Activated naive CD4-positive, alpha-beta T cell treated with anti-CD3 and anti-CD28 coated beads, Interleukin-2, amount 50 U/mL, for 24 hours (primary cell): ENCODE data around the gene FRMD4A.
A peak's percentile ranks its signal among the peaks of the same experiment; 100 is the strongest.
"Not testable (repeated sequence)": the region's sequence is repeated elsewhere in the genome, so short reads cannot be mapped to it uniquely, and the experiment has no call there.

Source experiments
- H3K27ac Mint-ChIP-seq: one replicate; pipeline ENCODE4 v1.8.0; 2021; ENCODE audit warnings: mild to moderate bottlenecking, mixed read lengths
- H3K27me3 Mint-ChIP-seq: one replicate; pipeline ENCODE4 v1.8.0; 2021; ENCODE audit warnings: mixed read lengths
- H3K36me3 Mint-ChIP-seq: one replicate; pipeline ENCODE4 v1.8.0; 2021; ENCODE audit warnings: mixed read lengths
- H3K4me1 Mint-ChIP-seq: one replicate; pipeline ENCODE4 v1.8.0; 2021; ENCODE audit warnings: mixed read lengths
- H3K4me3 Mint-ChIP-seq: one replicate; pipeline ENCODE4 v1.8.0; 2021; ENCODE audit warnings: mild to moderate bottlenecking, mixed read lengths
- H3K9me3 Mint-ChIP-seq: one replicate; pipeline ENCODE4 v1.8.0; 2021; ENCODE audit warnings: mixed read lengths

The FRMD4A gene

DNA sequence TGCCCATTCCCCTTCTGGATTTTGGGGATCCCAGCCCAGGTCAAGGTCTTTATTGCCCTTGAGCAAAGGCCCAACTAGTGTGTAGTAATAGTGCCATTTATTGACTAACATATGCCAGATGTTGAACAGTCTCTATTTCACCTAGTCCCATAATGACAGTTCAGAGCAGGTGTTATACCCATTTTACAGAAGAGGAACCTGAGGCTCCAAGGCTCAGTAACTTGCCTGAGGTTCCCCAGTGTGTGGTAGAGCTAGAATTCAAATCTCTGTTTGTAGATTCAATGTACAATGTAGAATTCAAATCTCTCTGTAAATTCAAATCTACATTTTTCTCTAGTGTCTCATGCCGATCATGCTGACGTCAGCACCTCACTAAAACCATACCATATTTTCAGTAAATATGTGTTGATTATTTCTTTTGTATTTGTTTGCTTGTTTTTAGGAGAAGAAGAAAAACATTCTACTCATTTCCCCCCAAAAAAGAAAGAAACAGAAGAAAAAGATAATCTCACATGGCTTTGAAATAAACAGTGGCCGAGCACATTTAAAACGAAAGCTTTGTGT is 414.3 kb downstream of the FRMD4A start:
- H3K27me3 Mint-ChIP-seq = no peaks in the 10 kb centered on the region
- H3K9me3 Mint-ChIP-seq = no peaks in the 10 kb centered on the region

GRCh38 chr10:13915710-13916109 is 415.0 kb downstream of the FRMD4A start:
- Mint-ChIP-seq H3K9me3 (no peaks in the 10 kb centered on the region), H3K4me3 (no peak overlapping the region), H3K4me1 (no peaks in the 10 kb centered on the region), H3K27ac (no peak overlapping the region), H3K27me3 (no peaks in the 10 kb centered on the region), H3K36me3 (no peaks in the 10 kb centered on the region)

More for the DNA sequence above, 414.3 kb downstream of the FRMD4A start:
- Mint-ChIP-seq H3K36me3 (no peaks in the 10 kb centered on the region), H3K4me1 (no peaks in the 10 kb centered on the region), H3K4me3 (no peak overlapping the region), H3K27ac (no peak overlapping the region)

DNA sequence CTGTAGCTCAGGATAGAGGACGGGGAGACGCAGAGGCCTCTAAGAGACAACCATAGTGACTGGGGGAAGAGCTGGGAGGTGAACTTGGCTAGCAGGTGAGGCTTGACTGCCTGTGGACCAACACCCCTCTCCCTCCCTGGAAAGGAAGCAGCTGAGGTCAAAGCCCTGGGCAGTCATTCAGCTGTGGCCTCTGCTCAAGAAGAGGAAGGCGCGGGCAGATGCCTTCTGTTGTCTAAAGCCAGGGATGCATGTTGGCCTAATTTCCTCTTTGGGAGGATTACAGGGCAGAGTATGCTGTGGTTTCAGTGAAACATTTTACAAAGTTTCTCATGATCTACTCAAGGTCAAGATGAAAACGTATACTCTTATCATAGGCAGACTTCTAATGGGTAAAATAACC is 416.8 kb downstream of the FRMD4A start:
- H3K27ac Mint-ChIP-seq = no peak overlapping the region
- H3K27me3 Mint-ChIP-seq = no peaks in the 10 kb centered on the region
- H3K9me3 Mint-ChIP-seq = peaks cover 1% of the 10 kb centered on the region
- H3K36me3 Mint-ChIP-seq = no peaks in the 10 kb centered on the region
- H3K4me1 Mint-ChIP-seq = no peaks in the 10 kb centered on the region
- H3K4me3 Mint-ChIP-seq = no peak overlapping the region

GRCh38 chr10:13911821-13912520 is 418.8 kb downstream of the FRMD4A start:
- no peaks in the 10 kb centered on the region for H3K36me3 Mint-ChIP-seq
- peaks cover 5% of the 10 kb centered on the region for H3K9me3 Mint-ChIP-seq
- no peaks in the 10 kb centered on the region for H3K27me3 Mint-ChIP-seq
- H3K27ac Mint-ChIP-seq = peak overlapping the region; percentile 51
- no peaks in the 10 kb centered on the region for H3K4me1 Mint-ChIP-seq
- H3K4me3 Mint-ChIP-seq = no peak overlapping the region

DNA sequence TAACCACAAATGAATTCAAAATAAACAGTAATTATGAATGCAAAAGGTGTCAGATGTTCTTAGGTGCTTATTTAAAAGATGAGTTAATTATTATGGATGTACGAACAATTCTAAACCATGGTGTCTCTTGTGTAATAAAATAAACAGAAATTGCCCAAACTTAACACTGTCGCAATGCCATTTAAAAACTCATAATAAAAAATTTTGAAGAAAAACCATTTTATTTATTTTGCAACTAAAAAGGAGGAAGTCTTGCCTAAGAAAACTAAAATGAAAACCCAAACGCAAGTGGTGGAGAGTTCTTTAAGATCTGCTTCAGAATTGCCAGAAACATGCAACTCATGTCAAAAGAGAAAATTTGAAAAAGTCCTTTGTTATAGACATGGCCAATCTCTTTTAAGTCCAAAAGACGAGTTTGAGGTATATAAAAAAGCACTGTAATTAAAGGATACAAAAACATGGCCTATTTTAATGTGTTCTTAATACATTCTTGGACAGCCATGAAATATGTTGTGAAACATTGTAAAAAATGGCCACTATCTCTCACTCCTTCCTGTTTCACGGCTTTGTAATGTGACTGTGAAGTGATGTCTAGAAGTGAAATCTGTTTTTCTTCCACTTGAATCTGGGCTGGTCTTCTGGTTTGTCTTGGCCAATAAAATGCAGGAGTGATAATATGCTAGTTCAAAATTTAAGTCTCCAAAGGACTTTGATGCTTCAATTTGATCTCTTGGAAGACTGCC is 421.0 kb downstream of the FRMD4A start:
- Mint-ChIP-seq H3K27ac (no peak overlapping the region), H3K36me3 (no peaks in the 10 kb centered on the region), H3K27me3 (no peaks in the 10 kb centered on the region), H3K9me3 (peaks cover 5% of the 10 kb centered on the region), H3K4me1 (peaks cover 4% of the 10 kb centered on the region), H3K4me3 (no peak overlapping the region)

GRCh38 chr10:13908475-13908874 is 422.2 kb downstream of the FRMD4A start:
- H3K4me3 Mint-ChIP-seq = no peak overlapping the region
- H3K27ac Mint-ChIP-seq = no peak overlapping the region

DNA sequence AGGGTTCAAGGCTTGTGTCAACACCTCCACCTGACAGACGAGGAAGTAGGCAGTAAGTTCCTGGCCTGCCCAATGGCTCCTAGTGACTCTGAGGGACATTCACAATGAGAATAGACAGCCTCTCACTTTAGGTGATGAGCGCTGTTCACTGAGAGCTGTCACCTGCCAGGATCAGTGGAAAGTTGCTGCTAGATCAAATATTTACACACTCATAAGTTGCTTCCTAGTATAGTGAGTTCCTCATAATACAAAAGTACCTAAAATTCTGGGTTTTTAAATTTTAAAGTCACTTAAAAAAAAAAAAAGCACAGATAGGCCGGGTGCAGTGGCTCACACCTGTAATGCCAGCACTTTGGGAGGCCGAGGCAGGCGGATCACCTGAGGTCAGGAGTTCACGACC is 423.2 kb downstream of the FRMD4A start:
- Mint-ChIP-seq H3K27ac (no peak overlapping the region), H3K4me3 (no peak overlapping the region), H3K9me3 (peaks cover 5% of the 10 kb centered on the region), H3K4me1 (peaks cover 4% of the 10 kb centered on the region), H3K27me3 (no peaks in the 10 kb centered on the region), H3K36me3 (no peaks in the 10 kb centered on the region)

More at GRCh38 chr10:13908475-13908874, 422.2 kb downstream of the FRMD4A start:
- peaks cover 5% of the 10 kb centered on the region for H3K9me3 Mint-ChIP-seq
- H3K36me3 Mint-ChIP-seq = no peaks in the 10 kb centered on the region
- peaks cover 4% of the 10 kb centered on the region for H3K4me1 Mint-ChIP-seq
- no peaks in the 10 kb centered on the region for H3K27me3 Mint-ChIP-seq

GRCh38 chr10:13905281-13905680 is 425.4 kb downstream of the FRMD4A start:
- Mint-ChIP-seq H3K36me3 (peaks cover 1% of the 10 kb centered on the region), H3K27me3 (no peaks in the 10 kb centered on the region), H3K4me3 (no peak overlapping the region), H3K9me3 (peaks cover 5% of the 10 kb centered on the region), H3K27ac (no peak overlapping the region), H3K4me1 (peaks cover 4% of the 10 kb centered on the region)

GRCh38 chr10:13904064-13904463 is 426.7 kb downstream of the FRMD4A start:
- H3K27ac Mint-ChIP-seq = no peak overlapping the region
- no peak overlapping the region for H3K4me3 Mint-ChIP-seq
- H3K9me3 Mint-ChIP-seq = peaks cover 5% of the 10 kb centered on the region

DNA sequence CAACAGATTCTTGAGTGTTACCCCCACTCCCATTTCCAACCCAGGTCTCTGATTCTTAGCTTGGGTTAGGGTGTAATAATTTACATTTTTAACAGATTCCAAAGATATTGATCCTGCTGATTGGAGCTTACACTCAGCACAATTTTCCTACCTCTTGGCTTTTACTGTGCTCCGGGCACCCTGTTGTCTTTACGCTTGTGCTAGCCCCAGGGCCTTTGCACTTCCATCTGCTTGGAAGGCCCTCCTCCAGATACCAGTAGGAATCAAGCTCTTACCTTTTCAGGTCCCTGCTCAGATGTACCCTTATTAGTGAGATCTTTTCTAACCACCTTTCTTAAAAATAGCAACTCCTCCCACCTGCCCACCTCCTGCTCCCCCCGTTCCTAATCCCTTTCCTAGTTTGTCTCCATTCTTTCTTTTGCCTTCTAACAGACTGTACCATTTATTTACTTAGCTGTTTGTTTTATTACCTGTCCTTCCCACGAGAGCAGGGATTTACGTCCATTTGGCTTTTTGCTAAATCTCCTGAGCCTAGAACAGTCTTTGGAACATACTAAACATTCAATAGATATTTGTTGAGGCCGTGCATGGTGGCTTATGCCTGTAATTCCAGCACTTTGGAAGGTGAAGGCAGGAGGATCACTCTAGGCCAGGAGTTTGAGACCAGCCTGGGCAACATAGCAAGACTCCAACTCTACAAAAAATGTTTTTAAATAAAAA is 427.7 kb downstream of the FRMD4A start:
- Mint-ChIP-seq H3K27ac (no peak overlapping the region), H3K27me3 (no peaks in the 10 kb centered on the region), H3K36me3 (peaks cover 1% of the 10 kb centered on the region), H3K4me1 (peaks cover 4% of the 10 kb centered on the region), H3K4me3 (no peak overlapping the region), H3K9me3 (no peaks in the 10 kb centered on the region)

More at GRCh38 chr10:13904064-13904463, 426.7 kb downstream of the FRMD4A start:
- peaks cover 4% of the 10 kb centered on the region for H3K4me1 Mint-ChIP-seq
- H3K36me3 Mint-ChIP-seq = peaks cover 1% of the 10 kb centered on the region
- H3K27me3 Mint-ChIP-seq = no peaks in the 10 kb centered on the region

- H3K27ac Mint-ChIP-seq = no peak overlapping the region
- no peaks in the 10 kb centered on the region for H3K4me1 Mint-ChIP-seq
- H3K36me3 Mint-ChIP-seq = peaks cover 1% of the 10 kb centered on the region
- H3K27me3 Mint-ChIP-seq = no peaks in the 10 kb centered on the region
- H3K9me3 Mint-ChIP-seq = no peaks in the 10 kb centered on the region
- no peak overlapping the region for H3K4me3 Mint-ChIP-seq
Observed at GRCh38 chr10:13899941-13900340, 430.8 kb downstream of the FRMD4A start.

GRCh38 chr10:13896146-13896545 is 434.6 kb downstream of the FRMD4A start:
- not testable (repeated sequence) for H3K36me3 Mint-ChIP-seq, H3K27ac Mint-ChIP-seq, H3K9me3 Mint-ChIP-seq, H3K4me3 Mint-ChIP-seq
- H3K4me1 Mint-ChIP-seq = peaks cover 19% of the 10 kb centered on the region
- H3K27me3 Mint-ChIP-seq = peaks cover 25% of the 10 kb centered on the region

DNA sequence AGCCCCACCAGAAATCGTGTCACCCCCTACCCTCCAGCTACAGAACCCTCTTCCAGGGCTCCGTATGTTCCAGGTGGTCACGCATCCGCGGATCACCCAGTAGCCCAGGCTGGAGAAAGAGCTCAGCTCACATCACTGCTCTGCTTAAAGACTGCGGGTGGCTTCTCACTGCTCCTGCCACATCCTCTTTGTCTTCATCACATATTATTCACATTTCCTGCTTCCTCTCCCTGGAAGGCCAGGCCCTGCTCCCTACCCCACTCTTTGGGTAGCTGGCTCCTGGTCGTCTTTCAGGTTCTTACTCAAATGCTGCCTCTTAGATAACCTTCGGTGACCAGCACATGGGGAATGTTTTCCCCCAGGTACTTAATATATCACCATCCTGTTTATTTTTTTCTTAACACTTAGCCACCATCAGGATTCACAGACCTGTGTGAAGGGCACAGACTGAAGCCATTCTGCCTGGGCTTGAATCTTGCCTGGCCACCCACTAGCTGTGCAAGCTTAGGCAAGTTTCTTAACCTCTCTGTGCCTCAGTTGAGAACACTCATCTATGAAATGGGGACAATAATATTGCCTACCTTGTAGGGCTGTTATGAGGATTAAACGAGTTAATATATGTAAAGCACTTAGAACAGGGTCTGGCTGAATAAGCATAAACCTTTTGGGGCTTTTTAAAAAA is 436.2 kb downstream of the FRMD4A start:
- Mint-ChIP-seq H3K36me3 (no peaks in the 10 kb centered on the region), H3K27ac (no peak overlapping the region), H3K9me3 (no peaks in the 10 kb centered on the region), H3K4me1 (peaks cover 25% of the 10 kb centered on the region), H3K27me3 (peaks cover 36% of the 10 kb centered on the region), H3K4me3 (no peak overlapping the region)

GRCh38 chr10:13893926-13894325 is 436.8 kb downstream of the FRMD4A start:
- H3K27me3 Mint-ChIP-seq = peaks cover 42% of the 10 kb centered on the region
- H3K4me1 Mint-ChIP-seq = peaks cover 25% of the 10 kb centered on the region
- no peak overlapping the region for H3K27ac Mint-ChIP-seq
- H3K4me3 Mint-ChIP-seq = no peak overlapping the region
- H3K36me3 Mint-ChIP-seq = no peaks in the 10 kb centered on the region
- no peaks in the 10 kb centered on the region for H3K9me3 Mint-ChIP-seq

GRCh38 chr10:13892871-13893270 is 437.9 kb downstream of the FRMD4A start:
- H3K4me3 Mint-ChIP-seq = peak overlapping the region; percentile 80

More at GRCh38 chr10:13892871-13893270, 437.9 kb downstream of the FRMD4A start:
- H3K36me3 Mint-ChIP-seq = no peaks in the 10 kb centered on the region
- peaks cover 45% of the 10 kb centered on the region for H3K27me3 Mint-ChIP-seq
- H3K9me3 Mint-ChIP-seq = no peaks in the 10 kb centered on the region
- H3K27ac Mint-ChIP-seq = no peak overlapping the region
- H3K4me1 Mint-ChIP-seq = peaks cover 25% of the 10 kb centered on the region
